Stimulated activated naive CD8-positive, alpha-beta T cell treated with anti-CD3 and anti-CD28 coated beads, Interleukin-15, Interleukin-2, amounts not matched to agents 100 ng/mL and 50 ng/mL, for 24 hours (primary cell): ENCODE data around the gene ABCA1.
"Not testable (repeated sequence)": the region's sequence is repeated elsewhere in the genome, so short reads cannot be mapped to it uniquely, and the experiment has no call there.

Experiments used
- H3K27ac Mint-ChIP-seq: one replicate; pipeline ENCODE4 v1.8.0; 2021; ENCODE audit warnings: mild to moderate bottlenecking, mixed read lengths
- H3K27me3 Mint-ChIP-seq: one replicate; pipeline ENCODE4 v1.8.0; 2021; ENCODE audit warnings: mixed read lengths
- H3K36me3 Mint-ChIP-seq: one replicate; pipeline ENCODE4 v1.8.0; 2021; ENCODE audit warnings: low read depth, mixed read lengths
- H3K4me1 Mint-ChIP-seq: one replicate; pipeline ENCODE4 v1.8.0; 2021; ENCODE audit warnings: low read depth, mixed read lengths
- H3K4me3 Mint-ChIP-seq: one replicate; pipeline ENCODE4 v1.8.0; 2021; ENCODE audit warnings: mild to moderate bottlenecking, mixed read lengths
- H3K9me3 Mint-ChIP-seq: one replicate; pipeline ENCODE4 v1.8.0; 2021; ENCODE audit warnings: mixed read lengths

Gene ABCA1

GRCh38 chr9:104903609-104904008 is 24.3 kb downstream of the ABCA1 start:
- no peaks in the 10 kb centered on the region for H3K36me3 Mint-ChIP-seq
- no peak overlapping the region for H3K4me3 Mint-ChIP-seq
- peaks cover under 1% of the 10 kb centered on the region for H3K4me1 Mint-ChIP-seq
- no peaks in the 10 kb centered on the region for H3K27me3 Mint-ChIP-seq
- no peaks in the 10 kb centered on the region for H3K9me3 Mint-ChIP-seq
- H3K27ac Mint-ChIP-seq = no peak overlapping the region

GRCh38 chr9:104900871-104901270 is 27.1 kb downstream of the ABCA1 start:
- Mint-ChIP-seq H3K27ac (no peak overlapping the region), H3K9me3 (no peaks in the 10 kb centered on the region), H3K4me3 (no peak overlapping the region), H3K27me3 (no peaks in the 10 kb centered on the region), H3K4me1 (no peaks in the 10 kb centered on the region), H3K36me3 (no peaks in the 10 kb centered on the region)

GRCh38 chr9:104900324-104900723 is 27.6 kb downstream of the ABCA1 start:
- Mint-ChIP-seq H3K36me3 (no peaks in the 10 kb centered on the region), H3K27ac (no peak overlapping the region), H3K4me1 (no peaks in the 10 kb centered on the region), H3K9me3 (no peaks in the 10 kb centered on the region), H3K4me3 (no peak overlapping the region), H3K27me3 (no peaks in the 10 kb centered on the region)

GRCh38 chr9:104899759-104900247 is 28.2 kb downstream of the ABCA1 start:
- H3K27me3 Mint-ChIP-seq = no peaks in the 10 kb centered on the region
- no peak overlapping the region for H3K27ac Mint-ChIP-seq
- H3K9me3 Mint-ChIP-seq = no peaks in the 10 kb centered on the region
- H3K4me3 Mint-ChIP-seq = no peak overlapping the region
- H3K36me3 Mint-ChIP-seq = no peaks in the 10 kb centered on the region
- H3K4me1 Mint-ChIP-seq = no peaks in the 10 kb centered on the region

- not testable (repeated sequence) for H3K27me3 Mint-ChIP-seq, H3K4me3 Mint-ChIP-seq, H3K27ac Mint-ChIP-seq, H3K36me3 Mint-ChIP-seq, H3K9me3 Mint-ChIP-seq, H3K4me1 Mint-ChIP-seq
These were observed 29.6 kb downstream of the ABCA1 start for GRCh38 chr9:104898376-104898775.

- H3K4me3 Mint-ChIP-seq = no peak overlapping the region
- no peaks in the 10 kb centered on the region for H3K4me1 Mint-ChIP-seq
- H3K27me3 Mint-ChIP-seq = no peaks in the 10 kb centered on the region
- H3K36me3 Mint-ChIP-seq = no peaks in the 10 kb centered on the region
- H3K27ac Mint-ChIP-seq = no peak overlapping the region
- no peaks in the 10 kb centered on the region for H3K9me3 Mint-ChIP-seq
These were observed 31.8 kb downstream of the ABCA1 start for GRCh38 chr9:104896131-104896530.

- no peaks in the 10 kb centered on the region for H3K36me3 Mint-ChIP-seq
- no peaks in the 10 kb centered on the region for H3K27me3 Mint-ChIP-seq
- H3K4me3 Mint-ChIP-seq = no peak overlapping the region
- no peak overlapping the region for H3K27ac Mint-ChIP-seq
- no peaks in the 10 kb centered on the region for H3K9me3 Mint-ChIP-seq
- H3K4me1 Mint-ChIP-seq = no peaks in the 10 kb centered on the region
These were observed 32.4 kb downstream of the ABCA1 start for GRCh38 chr9:104895572-104895971.

- H3K4me1 Mint-ChIP-seq = no peaks in the 10 kb centered on the region
- no peak overlapping the region for H3K4me3 Mint-ChIP-seq
- H3K27me3 Mint-ChIP-seq = no peaks in the 10 kb centered on the region
- no peak overlapping the region for H3K27ac Mint-ChIP-seq
- H3K9me3 Mint-ChIP-seq = no peaks in the 10 kb centered on the region
- peaks cover 3% of the 10 kb centered on the region for H3K36me3 Mint-ChIP-seq
These were observed 35.3 kb downstream of the ABCA1 start for GRCh38 chr9:104892701-104893100.

GRCh38 chr9:104890433-104890770 is 37.6 kb downstream of the ABCA1 start:
- Mint-ChIP-seq H3K4me3 (no peak overlapping the region), H3K4me1 (no peaks in the 10 kb centered on the region), H3K36me3 (peaks cover 3% of the 10 kb centered on the region), H3K9me3 (no peaks in the 10 kb centered on the region), H3K27me3 (no peaks in the 10 kb centered on the region), H3K27ac (no peak overlapping the region)

GRCh38 chr9:104885818-104886709 is 41.9 kb downstream of the ABCA1 start:
- Mint-ChIP-seq H3K36me3 (peaks cover 3% of the 10 kb centered on the region), H3K4me1 (no peaks in the 10 kb centered on the region), H3K27me3 (no peaks in the 10 kb centered on the region), H3K27ac (no peak overlapping the region), H3K4me3 (no peak overlapping the region), H3K9me3 (no peaks in the 10 kb centered on the region)

GRCh38 chr9:104883169-104883568 is 44.8 kb downstream of the ABCA1 start:
- Mint-ChIP-seq H3K9me3 (no peaks in the 10 kb centered on the region), H3K4me3 (no peak overlapping the region), H3K27me3 (no peaks in the 10 kb centered on the region), H3K4me1 (no peaks in the 10 kb centered on the region), H3K27ac (no peak overlapping the region), H3K36me3 (peaks cover 10% of the 10 kb centered on the region)

- no peaks in the 10 kb centered on the region for H3K4me1 Mint-ChIP-seq
- no peak overlapping the region for H3K4me3 Mint-ChIP-seq
- H3K36me3 Mint-ChIP-seq = peaks cover 12% of the 10 kb centered on the region
- H3K27me3 Mint-ChIP-seq = no peaks in the 10 kb centered on the region
- no peaks in the 10 kb centered on the region for H3K9me3 Mint-ChIP-seq
- H3K27ac Mint-ChIP-seq = no peak overlapping the region
These were observed 45.4 kb downstream of the ABCA1 start for GRCh38 chr9:104882566-104882965.

- Mint-ChIP-seq H3K36me3 (peaks cover 12% of the 10 kb centered on the region), H3K9me3 (no peaks in the 10 kb centered on the region), H3K27me3 (no peaks in the 10 kb centered on the region), H3K4me3 (no peak overlapping the region), H3K4me1 (no peaks in the 10 kb centered on the region), H3K27ac (no peak overlapping the region)
These were observed 45.9 kb downstream of the ABCA1 start for GRCh38 chr9:104882086-104882485.

GRCh38 chr9:104879555-104880309 is 48.2 kb downstream of the ABCA1 start:
- Mint-ChIP-seq H3K27ac (no peak overlapping the region), H3K4me1 (no peaks in the 10 kb centered on the region), H3K4me3 (no peak overlapping the region), H3K36me3 (peaks cover 12% of the 10 kb centered on the region), H3K27me3 (no peaks in the 10 kb centered on the region), H3K9me3 (no peaks in the 10 kb centered on the region)

GRCh38 chr9:104876587-104876986 is 51.4 kb downstream of the ABCA1 start:
- Mint-ChIP-seq H3K9me3 (no peaks in the 10 kb centered on the region), H3K27ac (no peak overlapping the region), H3K4me3 (no peak overlapping the region), H3K36me3 (peaks cover 12% of the 10 kb centered on the region), H3K4me1 (peaks cover 6% of the 10 kb centered on the region), H3K27me3 (no peaks in the 10 kb centered on the region)
